ENCODE results near the gene SRGAP2B.
"Not testable (repeated sequence)": the region's sequence is repeated elsewhere in the genome, so short reads cannot be mapped to it uniquely, and the experiment has no call there.

Gene SRGAP2B

DNA sequence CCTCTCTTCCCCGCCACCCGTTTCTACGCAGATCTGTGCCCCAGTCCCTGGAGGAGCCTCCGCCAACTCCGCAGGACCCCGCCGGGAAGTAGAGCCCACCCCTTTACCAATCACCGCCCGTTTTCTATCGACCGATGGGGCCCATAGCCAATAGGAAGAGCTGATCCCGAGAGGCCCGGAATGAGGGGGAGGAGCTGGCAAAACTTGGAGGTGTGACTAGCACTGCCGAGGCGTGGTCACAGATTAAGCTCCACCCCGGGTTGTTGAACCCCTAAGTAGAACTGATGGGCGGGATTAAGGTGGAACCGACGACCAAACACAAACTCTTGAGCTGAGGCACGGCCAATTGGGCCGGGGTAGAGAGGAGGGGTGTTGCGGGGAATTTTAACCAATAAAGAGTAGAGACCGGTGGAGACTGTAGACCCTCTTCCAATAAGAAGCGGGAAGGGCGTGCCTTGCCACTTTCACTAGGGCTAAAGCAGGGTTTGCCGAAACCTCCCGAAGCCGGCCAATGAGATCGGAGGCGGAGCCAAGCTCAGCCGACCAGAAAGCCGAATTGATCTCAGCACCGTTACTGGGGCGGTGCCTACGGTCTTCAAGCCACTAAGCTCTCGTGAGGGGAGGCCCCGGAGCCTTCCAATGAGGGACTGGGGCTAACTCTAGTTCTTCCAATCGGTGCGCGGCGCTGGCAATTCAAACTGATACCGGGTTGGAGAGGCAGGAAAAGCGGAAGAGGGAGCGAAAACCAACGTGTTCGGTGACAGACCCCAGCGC is at the start of gene SRGAP2B, which contains the start of gene FAM72D:
SRGAP2B (minus strand) TSS at position 45 of the 774 bp plus-strand sequence. CDS start 2,427 bp downstream, outside the sequence.
FAM72D (plus strand) TSS at position 691 of the 774 bp plus-strand sequence. CDS start 874 bp downstream, outside the sequence.
- not testable (repeated sequence) for DNase-seq

DNA sequence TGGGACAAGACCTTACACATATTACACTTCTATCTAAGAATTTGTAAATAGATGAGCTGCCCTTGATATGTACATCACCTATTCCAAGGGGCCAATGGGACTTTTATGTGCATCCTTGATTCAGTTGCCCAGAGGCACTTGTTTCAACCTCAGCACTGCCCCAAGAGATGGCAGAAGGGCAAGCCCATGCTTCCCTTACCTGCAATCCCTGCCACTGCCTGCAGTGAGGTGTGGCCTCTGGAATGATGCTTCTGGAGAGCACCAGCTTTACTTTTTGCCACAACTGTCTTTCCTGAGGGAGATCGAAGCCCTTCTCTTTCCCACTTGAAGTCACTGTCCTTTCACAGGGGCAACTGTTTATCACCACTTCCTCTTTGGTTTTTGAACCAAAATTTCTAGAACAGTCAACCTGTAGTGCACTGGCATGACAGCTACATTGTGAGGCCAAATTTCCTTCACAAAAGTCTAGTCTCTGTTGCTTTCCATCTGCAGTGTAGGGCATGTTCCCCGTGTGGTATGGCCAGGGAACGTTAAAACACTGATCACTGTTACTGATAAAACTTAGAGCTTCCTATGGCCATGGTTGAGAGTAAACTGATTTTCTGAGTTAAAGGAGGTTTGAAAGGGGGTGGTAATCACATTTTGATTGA is 49.3 kb upstream of the SRGAP2B start:
- not testable (repeated sequence) for DNase-seq

DNA sequence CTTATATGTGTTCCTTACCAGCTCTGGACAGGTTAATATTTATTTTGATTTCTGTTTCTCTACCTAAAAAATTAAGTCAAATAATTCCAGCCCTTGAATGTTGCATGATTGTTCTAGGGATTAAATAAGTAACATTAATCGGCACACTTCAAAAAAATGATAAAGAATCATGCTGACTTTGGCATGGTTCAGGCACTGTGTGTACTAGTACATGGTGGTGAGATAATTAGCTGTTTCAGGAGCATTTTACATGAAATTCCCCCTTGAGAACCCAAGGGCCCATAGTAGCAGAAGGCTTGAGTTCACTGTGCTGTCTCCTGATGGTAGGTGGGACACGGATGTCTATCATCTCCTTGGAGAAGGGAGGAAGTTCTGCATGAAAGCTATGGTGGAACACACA is 45.4 kb upstream of the SRGAP2B start:
- not testable (repeated sequence) for DNase-seq

DNA sequence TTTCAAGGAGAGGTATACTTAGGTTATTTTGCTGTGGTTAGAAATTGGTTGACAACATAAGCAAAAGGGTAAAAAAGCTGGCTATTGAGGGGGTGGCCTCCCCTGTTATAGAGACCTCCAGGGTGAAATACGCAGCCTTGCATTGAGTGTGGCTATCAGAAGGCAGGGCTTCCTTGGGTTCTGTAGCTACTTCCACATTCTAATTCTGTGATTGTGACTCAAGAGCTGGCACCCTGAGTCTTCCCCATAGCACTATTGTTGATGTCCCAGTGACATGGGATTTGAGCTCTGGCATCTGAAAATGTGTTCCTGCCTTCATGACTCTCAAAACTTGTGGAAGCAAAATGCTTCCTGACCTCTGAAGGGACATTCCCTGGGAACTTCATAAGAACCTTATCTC is 39.3 kb upstream of the SRGAP2B start:
- not testable (repeated sequence) for DNase-seq

DNA sequence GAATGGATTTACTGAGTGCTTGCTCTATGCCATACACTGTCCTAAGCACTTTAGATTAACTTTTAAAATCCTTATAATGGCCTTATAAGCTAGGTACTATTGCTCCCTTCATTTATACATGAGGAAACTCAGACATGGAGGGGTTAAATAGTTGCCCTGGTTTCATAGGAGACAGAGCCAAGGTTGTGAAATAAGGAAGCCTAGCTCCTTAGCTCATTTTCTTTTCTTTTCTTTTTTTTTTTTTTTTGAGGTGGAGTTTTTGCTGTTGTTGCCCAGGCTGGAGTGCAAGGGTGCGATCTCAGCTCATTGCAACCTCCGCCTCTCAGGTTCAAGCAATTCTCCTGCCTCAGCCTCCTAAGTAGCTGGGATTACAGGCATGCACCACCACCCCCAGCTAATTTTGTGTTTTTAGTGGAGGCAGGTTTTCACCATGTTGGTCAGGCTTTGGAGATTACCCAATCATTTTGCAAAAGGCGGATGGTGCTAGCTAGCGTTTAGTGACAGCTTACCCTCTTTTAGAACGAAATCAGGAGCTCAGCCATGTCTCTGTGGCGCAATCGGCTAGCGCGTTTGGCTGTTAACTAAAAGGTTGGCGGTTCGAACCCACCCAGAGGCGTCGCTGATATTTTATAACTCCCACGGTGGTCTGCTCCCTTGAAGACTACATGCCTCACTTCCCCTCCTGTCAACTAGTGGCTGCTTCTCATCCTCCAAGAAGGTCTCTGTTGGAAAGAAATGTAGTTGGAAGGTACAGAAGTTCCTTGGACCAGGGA is 33.8 kb upstream of the SRGAP2B start:
- DNase-seq, result not testable (repeated sequence)

DNA sequence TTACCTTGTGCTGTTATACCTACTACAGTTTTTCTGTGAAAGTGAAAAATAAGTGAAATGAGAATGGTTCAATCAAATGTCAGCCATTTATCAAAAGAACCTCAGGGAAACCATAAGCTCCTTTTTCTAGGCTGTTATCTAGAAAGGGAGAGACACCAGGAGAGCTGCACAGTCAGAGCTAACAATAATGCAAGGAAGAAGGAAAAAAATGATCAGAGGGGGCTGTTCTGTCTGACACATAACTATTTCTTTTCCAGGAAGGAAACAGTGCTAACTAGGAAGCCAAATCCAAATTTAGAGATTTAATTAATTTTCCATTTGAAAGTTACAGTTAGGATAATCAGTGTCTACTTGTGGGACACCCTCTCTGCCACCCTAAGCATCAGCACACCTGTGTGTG is 32.0 kb upstream of the SRGAP2B start:
- not testable (repeated sequence) for DNase-seq

DNA sequence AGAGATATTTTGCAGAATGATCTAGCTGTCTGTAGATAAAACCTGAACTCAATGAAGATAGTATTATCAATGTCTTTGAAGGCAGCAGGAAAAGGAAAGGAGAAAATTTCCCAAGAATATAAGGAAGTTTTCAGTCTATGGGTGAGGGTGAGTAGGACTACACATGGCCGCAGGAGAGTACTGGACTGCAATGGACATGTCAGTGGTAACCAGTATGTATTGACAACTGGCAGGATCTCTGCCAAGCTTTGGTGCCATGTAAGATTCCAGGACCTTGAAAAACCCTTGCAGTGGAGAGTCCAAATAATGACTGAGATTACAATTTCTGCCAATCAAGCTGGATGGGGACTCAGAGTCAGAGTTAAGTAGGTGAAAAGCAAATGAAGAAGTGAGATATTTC is 30.0 kb upstream of the SRGAP2B start:
- DNase-seq, result not testable (repeated sequence)

DNA sequence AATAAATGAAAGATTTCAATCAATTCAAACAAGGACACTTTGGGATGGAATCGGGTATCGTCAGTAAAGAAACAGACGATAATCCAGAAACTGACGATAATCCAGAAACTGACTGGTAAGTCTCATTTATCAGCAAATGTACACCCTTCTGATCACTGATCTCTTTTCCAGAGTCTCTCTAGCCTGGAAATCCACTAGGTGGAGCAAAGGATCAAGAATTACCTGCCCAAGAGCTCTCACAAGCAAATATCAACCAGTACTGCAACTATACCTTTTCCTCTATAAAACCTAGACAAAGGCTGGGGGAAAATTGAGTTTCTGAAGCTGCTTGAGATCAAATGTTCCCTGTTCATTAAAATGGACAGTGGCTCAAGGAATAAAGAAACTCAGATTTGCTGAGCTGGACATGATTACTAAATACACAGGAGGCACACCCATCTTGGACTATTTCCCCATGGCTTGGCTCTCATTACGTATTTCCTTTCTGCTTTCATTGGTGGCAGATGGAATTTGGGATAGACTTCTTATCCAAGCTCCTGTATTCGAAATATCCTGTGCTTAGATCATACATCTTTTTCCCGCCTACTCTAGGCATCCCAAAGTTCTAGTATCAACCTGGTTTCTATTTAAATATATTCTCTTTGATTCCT is 29.0 kb upstream of the SRGAP2B start:
- not testable (repeated sequence) for DNase-seq

DNA sequence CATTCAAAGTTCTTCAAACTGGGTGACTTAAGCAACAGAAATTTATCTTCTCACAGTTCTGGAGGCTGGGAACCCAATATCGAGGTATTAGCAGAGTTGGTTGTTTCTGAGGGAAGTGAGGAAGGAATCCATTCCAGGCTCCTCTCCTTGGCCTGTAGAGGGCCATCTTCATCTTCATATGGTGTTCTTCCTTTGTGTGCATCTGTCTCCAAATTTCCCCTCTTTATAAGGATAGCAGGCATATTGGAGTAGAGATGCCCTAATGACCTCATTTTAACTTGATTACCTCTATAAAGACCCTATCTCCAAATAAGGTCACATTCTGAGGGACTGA is 27.9 kb upstream of the SRGAP2B start:
- DNase-seq, result not testable (repeated sequence)

DNA sequence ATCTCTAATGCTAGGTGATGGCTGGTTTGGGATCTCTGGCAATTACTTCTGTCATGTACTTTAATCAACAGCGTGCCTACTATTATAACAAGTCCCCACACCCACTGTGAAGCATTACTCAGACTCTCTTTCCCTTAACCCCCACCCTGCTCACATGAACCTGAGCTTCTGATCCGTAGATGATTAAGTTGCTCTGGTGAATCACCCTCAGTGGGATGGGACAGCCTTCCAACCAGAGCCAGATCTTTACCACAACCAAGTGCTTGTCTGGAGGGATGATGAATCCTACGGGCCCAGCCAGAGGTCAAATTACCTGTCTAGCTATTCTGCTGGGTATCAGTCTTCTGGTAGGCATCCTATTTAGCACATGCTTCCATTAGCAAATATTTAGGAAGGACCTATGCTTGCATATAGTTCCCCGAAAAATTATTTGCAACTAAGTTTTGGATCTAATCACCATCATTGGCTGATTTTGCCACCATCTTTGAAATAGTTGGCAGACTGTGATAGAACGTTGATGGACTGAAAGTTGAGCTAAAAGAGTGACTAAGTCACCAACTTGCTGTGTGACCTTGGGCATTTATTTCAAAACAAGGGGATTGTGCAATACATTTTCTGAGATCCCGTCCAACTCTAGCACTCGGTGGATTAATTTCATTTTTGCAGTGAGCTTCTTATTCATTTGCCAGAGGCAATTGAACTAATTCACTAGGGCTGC is 27.4 kb upstream of the SRGAP2B start:
- DNase-seq, result not testable (repeated sequence)

DNA sequence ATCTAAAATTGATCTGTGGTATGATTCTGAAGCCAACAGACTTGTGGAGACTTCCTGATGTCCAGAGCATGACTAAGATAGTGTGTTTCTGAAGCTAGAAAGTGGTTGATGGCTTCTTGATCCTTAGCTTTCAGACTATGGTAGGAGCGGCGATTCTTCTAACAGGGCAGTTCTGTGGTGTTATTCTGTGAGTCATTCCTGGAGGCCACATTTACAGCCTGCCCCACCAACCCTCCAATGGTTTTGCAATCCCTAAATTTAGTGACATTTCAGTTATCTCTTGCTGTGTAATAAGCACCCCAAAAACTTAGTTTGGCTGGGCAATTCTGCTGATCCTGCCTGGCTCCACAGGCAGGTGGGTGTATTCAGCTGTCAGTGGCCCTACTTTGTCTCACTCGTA is 24.7 kb upstream of the SRGAP2B start:
- not testable (repeated sequence) for DNase-seq

DNA sequence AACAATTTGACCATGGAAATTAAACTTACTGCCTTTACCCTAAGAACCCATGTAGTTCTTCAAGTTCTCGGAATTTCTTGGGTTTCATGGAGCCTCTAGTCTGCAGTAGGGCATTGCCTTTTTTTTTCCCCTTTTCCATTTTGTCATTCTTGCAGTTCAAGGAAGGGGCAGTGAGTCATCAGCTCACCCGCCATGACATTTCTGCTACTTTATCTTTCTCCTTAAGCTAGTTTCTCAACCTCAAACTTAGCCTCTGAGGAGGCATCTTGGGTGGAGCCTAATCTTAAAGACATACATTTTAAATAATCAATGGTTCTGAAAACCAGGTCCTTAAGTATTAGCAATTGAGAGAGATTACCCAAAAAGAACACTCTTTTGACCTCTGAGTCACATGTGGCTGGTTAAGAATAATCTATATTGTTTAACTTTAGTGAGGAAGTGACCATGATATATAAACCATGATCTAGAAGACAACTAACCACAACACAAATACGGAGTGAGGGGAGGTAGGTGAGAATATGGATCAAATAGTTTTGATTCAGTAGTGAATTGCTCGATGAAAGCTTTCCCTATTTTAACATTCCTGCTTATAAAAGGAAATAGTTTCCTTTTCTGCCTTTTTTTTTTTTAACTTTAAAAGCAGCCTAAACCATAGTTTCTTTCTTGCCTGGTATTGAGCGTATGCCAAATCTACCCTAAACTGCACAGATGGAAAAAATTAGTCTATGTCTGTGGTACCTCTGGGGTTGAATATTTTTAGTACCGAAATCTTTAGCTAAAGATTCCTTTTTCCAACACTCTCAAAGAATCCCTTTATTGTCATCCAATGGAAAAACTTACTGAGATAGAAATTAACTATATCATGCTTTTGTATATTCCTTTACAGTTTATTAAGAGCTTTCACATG is 20.7 kb upstream of the SRGAP2B start:
- DNase-seq, result not testable (repeated sequence)

DNA sequence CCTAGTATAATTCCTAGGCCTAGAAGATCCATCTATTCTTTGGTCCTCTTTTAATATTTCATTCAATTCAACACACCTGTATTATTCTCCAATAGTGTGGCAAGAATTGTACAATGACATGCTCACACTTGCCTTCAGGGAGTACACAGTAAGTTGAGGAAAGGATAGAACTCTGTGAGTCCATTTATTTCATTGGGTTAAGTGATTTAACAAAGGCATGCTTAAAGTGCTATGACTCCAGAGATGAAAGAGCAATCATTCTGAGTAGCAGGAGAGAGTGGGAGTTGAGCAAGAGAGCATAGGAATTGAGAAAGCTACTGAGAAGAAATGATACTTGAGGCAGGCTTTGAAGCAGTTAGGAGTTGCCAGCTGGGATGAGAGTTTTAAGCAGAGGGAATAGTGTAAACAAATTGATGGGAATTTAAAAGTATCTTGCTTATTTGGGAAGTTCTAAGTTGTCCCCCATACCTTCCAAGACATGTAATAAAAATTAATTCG is 19.5 kb upstream of the SRGAP2B start:
- not testable (repeated sequence) for DNase-seq

DNA sequence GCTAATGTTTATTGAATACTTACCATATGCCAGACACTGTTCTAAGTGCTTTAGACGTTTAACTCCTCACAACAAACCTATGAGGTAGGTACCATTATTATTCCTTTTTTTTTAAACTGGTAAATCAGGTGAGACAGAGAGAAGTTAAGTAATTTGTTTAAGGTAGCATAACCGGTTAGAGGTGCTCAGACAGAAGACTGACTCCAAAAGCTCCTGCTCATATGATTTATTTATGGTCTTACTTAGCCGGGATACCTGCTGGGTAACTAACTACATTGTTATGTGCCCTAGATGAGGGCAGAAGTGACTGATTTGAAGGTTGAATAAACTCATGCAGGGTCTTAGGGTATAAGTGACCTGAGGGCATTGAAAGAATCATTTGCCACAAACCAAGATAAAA is 17.6 kb upstream of the SRGAP2B start:
- not testable (repeated sequence) for DNase-seq

DNA sequence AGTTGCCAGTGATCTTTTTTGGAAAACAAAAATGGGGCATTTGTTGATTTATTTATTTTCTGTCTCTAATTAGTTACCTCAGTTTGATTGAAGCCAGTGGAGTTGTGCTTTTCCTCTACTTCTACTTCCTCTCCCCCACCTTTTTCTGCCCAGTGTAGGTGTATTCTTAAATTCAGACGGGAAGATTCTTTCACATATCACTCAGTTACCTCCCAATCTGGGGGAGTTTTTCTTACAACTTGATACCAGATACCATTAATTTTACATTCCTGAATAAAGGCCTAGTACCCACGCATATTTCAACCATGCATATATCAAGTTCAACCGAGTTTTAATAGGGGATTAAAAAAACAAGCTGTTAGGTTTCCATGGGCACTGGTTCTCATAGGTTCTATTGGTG is 16.5 kb upstream of the SRGAP2B start:
- not testable (repeated sequence) for DNase-seq

DNA sequence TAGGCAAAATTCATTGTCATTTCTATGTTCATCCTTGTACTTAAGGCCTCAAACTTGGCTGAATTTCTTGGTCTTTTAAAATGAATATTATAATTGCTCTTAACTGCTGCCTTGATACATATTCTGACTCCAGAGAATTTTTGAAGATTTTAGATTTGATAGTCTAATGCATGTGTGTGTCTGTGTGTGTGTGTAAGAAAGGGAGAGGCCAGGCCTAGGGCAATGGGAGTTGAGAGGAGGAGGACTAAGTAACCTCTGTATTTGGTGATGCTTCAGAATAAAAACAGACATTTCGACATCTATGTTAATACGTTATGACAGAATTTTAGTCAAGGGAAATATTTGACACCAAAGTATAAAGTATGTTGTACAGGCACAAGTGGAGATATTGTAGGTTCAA is 8.2 kb upstream of the SRGAP2B start:
- DNase-seq, result not testable (repeated sequence)

DNA sequence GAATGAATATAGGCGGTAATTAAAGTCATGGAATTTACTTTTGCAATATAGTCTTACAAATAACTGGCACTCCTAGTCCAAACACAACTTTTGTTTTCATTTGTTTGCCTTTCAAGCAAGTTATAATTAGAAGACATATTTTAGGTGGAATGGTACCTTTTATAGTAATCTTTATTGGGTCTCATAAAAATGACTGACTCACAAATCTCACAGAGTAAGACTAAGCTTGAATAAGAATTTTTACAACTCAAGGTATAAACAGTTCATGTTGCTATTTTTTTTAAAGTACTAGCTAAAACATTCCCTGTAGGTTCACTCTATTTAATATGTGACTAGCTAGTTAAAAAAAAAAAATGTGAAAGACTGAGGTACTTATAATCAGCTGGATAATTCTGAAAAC is 6.6 kb upstream of the SRGAP2B start:
- not testable (repeated sequence) for DNase-seq

DNA sequence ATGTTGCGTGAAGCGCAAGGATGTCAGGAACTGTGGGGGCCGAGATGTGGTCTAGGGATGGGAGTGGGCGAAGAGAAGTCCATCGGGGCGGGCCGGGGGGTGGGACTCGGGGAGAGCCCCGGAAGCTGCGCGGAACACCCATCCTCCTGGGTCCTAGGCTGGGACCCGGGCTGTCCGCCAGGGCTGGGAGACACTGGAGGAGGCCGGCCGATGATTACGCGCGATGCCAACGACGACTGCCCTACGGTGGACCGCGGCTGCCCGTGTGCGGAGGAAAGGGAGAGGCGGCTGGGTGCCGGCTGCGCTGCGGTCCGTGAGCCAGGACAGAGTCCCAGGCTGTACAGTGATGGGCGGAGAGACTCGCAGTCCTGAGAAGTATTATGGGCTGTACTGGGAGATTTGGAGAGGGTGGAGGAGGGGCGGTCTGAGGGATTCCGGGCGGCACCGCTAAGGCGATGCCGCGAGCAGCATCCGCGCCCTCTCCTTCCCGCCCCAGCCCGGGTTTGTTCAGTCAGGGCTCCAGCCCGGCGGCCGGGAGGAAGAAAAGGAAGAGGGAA is 395 bp downstream of the SRGAP2B start:
- DNase-seq, result not testable (repeated sequence)

DNA sequence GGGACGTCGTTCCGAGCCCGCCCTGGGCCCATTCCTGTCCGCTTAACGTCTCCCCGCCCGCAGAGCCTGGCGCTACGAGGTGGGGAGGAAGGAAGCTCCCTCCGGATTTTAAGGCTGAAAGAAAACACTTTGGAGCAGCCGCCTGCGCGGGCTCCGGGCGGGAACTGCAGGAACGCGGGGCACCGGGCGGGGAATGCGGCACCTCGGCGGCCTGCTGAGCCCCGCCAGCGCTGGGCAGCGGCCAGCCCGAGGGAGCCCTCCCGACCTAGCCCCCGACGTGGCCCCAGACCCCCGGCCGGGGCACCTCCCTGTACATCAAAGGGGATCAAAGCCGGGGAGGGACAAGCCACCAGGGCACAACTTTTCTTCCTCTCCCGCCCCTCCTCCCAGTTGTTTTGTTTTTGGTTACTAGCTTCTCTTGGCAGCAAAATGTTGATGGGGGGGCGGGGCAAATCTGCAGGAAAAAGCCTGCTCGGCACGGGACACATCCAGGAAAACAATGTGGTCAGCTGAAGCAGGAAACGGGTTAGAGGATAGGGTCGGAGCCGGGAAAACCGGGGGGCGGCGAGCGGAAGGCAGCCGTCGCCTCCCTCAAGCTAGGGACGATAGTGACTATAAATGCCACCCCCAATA is 1.5 kb downstream of the SRGAP2B start:
- peak; percentile 39 for DNase-seq
